Fibroblast of mammary gland (primary cell): ENCODE data around the gene CSMD2.

Source experiments
- DNase-seq: peaks from one replicate; pipeline ENCODE4 v3.0.0-alpha.2; 2010; ENCODE audit warnings: low read depth
- H3K4me3 ChIP-seq: 2 replicates; pipeline ENCODE4 v1.5.1; 2011; ENCODE audit warnings: low read depth, mild to moderate bottlenecking, low read length, moderate library complexity; ENCODE audit not compliant: control insufficient read depth
- TF ChIP-seq, protein P1 (sequence below): conservative IDR thresholded peaks from 2 replicates; pipeline ENCODE4 v1.5.1; 2011; ENCODE audit warnings: low read depth, low read length, inconsistent platforms; ENCODE audit not compliant: control insufficient read depth, insufficient read depth

The CSMD2 gene

DNA sequence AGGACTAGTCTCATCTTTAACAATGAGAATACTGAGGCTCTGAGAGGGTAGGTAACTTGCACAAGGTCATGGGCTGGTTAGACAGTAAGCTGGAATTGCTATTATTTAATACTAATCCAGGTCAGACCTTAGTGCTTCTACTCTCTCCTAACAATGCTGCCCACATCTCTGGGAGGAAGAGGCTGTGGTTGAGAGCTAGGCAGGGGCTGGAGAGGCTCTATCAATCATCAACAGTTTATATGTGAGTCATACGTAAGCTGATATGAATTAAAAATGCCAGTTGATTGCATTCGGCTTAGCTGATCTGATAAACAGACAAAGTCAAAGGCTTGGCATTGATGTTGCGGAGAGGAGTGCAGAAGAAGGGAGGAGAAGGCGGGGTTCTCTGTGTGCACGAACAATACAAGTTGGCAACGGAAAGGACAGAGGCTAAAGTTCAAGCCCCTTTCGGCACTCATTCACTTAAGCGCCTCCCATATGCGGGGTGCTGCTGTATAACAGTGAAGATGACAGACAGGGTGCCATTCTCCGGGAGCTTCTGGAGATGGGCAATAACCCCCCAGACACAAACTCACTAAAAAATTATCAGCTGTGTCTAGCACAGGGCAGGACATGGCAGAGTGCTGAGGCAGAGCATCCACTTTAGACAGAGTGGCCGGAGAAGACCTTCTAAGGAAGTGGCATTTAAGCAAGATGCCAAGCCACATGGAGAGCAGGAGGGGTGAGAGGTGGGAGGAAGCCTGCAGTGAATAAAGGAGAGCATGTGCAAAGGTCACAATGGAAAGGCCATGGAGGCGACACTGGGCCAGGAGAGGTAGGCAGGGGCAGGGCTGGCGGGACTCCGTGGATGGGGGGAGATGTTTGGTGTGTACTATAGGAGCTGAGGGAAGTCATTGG, 497.4 kb downstream of the CSMD2 start:
- H3K4me3 ChIP-seq, result no peak overlapping the region
- DNase-seq, result no peak
- TF ChIP-seq, protein P1, sequence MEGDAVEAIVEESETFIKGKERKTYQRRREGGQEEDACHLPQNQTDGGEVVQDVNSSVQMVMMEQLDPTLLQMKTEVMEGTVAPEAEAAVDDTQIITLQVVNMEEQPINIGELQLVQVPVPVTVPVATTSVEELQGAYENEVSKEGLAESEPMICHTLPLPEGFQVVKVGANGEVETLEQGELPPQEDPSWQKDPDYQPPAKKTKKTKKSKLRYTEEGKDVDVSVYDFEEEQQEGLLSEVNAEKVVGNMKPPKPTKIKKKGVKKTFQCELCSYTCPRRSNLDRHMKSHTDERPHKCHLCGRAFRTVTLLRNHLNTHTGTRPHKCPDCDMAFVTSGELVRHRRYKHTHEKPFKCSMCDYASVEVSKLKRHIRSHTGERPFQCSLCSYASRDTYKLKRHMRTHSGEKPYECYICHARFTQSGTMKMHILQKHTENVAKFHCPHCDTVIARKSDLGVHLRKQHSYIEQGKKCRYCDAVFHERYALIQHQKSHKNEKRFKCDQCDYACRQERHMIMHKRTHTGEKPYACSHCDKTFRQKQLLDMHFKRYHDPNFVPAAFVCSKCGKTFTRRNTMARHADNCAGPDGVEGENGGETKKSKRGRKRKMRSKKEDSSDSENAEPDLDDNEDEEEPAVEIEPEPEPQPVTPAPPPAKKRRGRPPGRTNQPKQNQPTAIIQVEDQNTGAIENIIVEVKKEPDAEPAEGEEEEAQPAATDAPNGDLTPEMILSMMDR, result no peak

DNA sequence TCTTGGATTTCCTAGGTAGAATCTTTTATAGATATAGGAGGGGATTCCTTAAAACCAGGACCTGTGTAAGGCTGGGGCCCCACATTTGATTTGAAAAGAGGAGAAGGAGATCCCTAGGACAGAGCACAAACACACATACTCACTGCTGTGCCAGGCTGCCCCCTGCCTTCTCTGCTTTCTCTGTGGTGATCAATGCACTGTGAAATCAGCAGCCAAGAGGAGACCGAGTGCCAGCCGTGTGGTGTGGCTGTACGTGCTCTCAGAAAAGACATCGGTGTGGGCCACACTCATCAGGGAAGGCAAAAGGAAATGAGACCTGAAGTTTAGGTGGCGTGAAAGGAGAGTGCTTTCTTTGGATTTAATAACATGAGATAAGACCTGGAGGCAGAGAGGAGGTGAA, 498.4 kb downstream of the CSMD2 start:
- TF ChIP-seq, protein P1, result no peak

DNA sequence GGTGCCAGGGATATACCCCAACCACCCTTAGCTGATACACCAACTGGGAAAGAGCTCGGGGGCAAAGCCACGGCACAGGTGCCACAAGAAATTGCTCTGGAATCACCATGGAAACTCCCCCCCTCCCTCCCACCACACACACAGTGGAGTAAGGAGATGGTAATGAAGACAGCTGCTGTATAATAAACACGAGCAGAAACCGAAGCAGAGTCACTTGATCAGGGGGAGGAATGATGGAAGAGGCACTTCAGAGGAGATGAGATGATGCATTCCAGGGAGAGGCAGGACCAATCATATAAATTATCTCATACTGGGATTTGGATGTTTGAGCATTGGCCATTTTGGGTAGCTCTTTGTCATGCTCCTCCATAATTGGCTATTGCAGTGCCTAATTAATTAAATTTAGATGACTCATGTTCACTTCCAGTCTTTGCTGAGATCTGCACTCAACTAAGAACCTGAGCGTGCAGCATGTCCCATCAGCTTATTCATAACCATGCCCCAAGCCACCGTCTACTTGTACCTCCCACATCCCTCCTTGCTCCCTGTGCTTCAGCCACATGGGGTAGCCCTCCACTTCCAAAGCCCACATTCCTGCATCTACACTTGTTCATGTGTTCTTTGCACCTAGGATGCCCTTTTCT, 503.1 kb downstream of the CSMD2 start:
- no peak overlapping the region for H3K4me3 ChIP-seq
- DNase-seq, result no peak
- TF ChIP-seq, protein P1, result no peak

More for the DNA sequence above, 498.4 kb downstream of the CSMD2 start:
- no peak overlapping the region for H3K4me3 ChIP-seq
- no peak for DNase-seq

DNA sequence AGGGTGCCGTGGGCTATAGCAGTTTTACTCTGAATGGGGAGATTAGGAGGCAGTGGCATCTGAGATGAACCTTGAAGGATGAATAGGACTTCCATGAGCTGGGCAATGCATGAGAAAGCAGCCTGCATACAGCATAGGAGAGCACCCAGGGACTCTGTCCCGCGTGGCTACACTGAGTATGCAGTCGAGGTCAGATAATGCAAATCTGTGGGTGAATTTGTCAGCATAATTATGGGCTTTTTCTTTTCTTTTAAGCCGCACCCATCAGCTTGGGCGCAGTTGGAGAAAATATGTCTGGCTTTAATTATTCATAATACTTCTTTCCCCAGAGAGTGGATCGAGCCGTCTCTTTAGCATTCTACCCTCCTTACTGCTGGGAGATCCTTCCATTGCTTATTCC, 504.1 kb downstream of the CSMD2 start:
- no peak for DNase-seq
- TF ChIP-seq, protein P1, result no peak
- no peak overlapping the region for H3K4me3 ChIP-seq

DNA sequence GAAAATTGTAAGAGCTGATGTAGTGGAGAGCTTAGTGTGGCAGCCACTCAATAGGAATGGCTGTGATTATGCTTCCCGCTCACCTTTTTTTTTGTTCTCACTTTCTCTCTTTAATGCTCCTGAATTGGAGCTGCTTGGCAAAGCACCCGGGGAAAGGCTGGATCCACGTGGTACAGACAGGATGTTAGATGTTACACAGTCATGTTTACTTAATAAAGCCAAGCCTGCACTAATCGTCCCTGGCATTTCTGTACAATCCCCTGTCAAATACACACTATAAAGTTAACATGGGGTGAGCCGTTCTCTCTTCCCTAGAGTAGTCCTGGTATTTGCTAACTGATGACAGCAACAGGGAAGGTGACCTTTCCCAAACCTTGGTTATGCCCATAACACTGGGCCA, 504.8 kb downstream of the CSMD2 start:
- no peak overlapping the region for H3K4me3 ChIP-seq
- TF ChIP-seq, protein P1, result no peak
- DNase-seq, result no peak

DNA sequence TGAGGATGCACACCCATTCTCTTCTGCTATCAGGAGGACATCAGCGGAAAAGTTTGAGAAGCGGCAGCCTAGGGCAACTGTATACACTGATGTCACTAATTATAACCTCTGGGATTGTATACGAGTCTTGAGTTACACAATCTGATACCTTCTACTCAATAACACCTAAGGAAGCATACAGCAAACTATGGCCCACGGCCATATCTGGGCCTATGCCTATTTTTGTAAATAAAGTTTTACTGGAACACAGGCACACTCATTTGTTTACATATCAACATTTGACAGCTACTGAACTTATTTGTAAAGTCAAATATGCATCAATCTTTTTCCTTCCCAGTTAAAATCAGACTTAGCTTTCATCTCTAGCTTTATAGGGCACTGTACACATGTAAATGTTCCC, 505.4 kb downstream of the CSMD2 start:
- TF ChIP-seq, protein P1, result no peak
- DNase-seq, result no peak

More for the DNA sequence above, 505.4 kb downstream of the CSMD2 start:
- H3K4me3 ChIP-seq, result no peak overlapping the region
